NCI-H510A (cell line): Measurements from ENCODE around the gene UBE2L5.
"Not testable (repeated sequence)": the region's sequence is repeated elsewhere in the genome, so short reads cannot be mapped to it uniquely, and the experiment has no call there.

Experiments
- DNase-seq: peaks from one replicate; lab custom pipeline; 2025; lab: John Stamatoyannopoulos, UW

UBE2L5 gene

DNA sequence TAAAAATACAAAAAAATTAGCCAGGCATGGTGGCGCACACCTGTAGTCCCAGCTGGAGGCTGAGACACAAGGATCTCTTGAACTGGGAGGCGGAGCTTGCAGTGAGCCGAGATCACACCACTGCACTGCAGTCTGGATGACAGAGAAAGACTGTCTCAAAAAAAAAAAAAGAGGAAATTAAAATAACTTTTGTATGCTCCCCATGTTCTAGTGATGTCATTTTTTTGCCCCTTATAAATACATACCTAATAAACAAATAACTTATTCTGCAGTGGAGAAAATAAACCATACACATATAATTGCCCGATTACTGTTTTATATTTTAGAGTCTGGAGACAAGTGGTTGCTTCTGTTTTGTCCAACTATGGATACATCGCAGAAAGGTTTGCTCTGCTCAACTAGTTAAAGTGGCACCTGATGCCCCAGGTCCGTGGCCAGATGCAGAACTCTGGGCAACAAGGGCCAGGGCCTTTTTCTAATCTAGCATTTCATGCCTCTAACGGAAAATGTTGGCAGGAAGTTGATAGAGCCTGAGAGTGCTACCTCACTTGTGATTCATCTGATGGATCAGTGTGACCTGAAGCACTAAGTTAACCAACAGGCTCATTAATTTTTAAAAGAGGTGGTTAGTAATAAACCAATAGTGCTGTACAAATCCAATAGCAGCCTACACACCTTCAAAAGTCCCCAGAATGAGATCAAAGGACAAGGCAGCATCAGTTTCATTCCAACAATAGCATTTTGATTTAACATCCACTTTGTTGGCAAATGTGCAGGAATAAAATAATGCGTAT, 18.8 kb downstream of the UBE2L5 start:
- DNase-seq: no peak

GRCh38 chr13:30442926-30443325, 20.6 kb downstream of the UBE2L5 start:
- no peak for DNase-seq

DNA sequence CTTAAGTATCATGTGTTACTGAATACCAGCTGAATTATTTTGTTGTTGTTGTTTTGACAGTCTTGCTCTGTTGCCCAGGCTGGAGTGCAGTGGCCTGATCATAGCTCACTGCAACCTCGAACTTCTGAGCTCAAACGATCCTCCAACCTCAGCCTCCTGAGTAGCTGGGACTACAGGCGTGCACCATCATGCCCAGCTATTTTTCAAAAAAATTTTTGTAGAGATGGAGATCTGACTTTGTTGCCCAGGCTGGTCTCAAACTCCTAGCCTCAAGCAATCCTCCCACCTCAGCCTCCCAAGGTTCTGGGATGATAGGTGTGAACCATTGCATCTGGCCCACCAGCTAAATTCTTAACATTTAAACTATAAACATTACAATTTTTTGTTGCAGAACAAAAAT, 21.2 kb downstream of the UBE2L5 start:
- not testable (repeated sequence) for DNase-seq

DNA sequence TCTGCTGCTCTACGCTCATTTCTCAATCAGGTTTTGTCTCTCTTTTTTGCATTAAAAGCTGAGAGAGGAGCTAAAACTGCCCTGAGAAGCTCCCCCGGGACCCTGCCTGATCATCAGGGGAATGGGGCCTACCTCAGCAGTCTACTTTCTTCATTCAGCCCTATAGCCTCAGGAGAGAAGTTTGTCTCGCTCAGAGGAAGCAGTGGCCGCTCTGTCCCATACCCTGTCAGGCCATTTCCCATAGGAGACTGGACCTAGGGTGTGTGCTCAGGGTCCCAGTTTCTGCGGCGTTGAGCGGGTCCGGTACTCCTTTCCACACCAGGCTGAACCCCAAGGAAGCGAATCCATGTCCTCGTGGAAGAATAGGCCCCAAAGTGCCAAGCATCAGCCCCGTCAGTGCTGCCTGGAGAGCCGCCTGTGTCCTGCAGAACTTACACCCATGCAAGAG, 21.7 kb downstream of the UBE2L5 start:
- DNase-seq: no peak

DNA sequence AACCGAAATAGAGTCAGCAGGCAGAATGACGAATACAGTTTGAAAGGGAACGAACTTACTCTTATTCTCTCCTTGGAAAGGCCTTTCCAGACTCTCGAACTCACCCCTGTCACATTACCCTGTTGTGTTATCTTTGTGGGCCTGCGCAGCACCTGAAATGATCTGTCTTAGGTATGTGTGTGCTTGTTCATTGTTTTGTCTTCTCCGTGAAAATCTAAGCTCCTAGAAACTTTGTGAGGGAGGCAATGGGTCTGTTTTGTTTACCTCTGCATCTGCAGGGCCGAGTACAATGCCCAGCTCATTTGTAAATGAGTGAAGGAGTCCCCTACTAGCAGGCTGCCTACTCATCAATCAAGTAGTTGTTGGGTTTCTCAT, 23.8 kb downstream of the UBE2L5 start:
- DNase-seq: no peak

DNA sequence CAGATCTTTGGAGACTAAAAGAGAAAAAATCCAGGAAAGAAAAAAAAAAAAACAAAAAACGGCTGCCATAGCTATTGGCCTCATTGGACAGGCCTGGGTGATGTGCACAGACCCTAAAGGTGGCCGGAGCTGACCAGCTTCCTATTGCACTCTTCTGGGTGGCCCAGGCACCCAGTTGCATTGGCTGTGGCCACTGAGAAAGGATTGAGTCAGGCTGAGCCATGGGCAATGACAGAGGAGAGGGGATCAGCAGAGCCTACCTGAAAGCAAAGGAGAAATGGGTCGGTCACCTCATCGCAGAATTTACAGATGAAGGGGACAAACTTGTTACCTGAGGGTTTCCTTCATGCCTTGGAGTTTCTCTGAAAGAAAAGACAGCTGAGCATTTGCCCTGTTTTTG, 26.1 kb downstream of the UBE2L5 start:
- no peak for DNase-seq

DNA sequence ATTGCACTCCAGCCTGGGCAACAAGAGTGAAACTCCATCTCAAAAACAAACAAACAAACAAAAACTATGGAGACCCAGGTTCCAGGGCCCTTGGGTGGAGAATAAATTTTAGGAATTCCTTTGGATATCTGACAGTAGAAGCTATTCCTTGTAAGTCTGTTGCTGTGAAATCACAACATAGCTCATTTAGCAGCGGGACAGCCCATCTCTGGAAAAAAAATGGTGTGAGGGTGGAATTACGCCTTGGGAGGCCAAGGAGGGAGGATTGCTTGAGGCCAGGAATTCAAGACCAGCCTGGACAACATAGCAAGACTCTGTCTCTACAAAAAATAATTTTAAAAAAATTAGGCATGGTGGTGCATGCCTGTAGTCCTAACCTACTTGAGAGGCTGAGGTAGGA, 27.8 kb downstream of the UBE2L5 start:
- DNase-seq: no peak

GRCh38 chr13:30451476-30451875, 29.2 kb downstream of the UBE2L5 start:
- DNase-seq: not testable (repeated sequence)

GRCh38 chr13:30453727-30454126, 31.4 kb downstream of the UBE2L5 start:
- no peak for DNase-seq

DNA sequence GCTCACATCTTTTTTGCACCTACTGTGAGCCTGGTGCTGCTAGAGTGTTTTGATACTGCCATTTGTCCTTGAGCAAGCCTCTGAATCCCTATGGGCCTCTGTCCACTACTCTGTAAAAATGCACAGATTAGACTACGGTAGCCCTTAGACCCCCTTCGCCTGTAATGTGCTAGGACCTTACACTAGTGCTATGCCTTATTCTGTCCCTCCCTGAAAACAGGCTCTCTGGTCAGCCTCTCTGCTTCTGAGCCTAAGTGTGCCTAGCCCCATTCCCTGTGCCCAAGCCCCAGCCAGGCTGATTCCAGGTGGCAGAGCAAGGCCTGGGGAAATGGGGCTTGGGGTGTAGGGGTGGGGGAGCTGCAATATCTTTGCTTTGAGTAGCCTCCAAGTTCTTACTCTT, 32.7 kb downstream of the UBE2L5 start:
- DNase-seq: no peak

GRCh38 chr13:30456290-30456689, 34.0 kb downstream of the UBE2L5 start:
- no peak for DNase-seq

DNA sequence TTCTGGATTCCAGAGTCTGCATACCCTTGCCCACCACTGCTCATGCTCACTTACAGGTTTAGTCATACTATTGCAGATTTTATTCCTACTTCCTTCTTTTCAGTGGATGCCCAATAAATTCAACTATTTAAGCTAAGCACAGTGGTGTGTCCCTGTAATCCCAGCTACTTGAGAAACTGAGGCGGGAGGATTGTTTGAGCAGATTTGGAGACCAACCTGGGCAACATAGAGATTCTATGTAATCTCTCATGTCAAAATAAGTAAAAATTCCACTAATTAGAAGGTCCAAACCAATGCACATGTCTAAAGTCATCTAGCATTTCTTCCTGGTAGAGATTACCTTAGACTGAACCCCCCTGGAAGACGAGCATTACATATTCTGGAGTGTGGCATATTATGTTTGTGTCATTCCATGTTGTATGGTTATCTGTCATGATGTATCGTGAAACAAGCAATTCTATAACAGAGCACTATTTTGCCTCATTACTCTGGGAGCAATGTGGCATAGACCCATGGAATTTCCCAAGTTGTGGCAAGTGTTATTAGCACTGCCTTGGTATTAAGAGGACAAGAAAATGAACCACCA, 35.1 kb downstream of the UBE2L5 start:
- no peak for DNase-seq

DNA sequence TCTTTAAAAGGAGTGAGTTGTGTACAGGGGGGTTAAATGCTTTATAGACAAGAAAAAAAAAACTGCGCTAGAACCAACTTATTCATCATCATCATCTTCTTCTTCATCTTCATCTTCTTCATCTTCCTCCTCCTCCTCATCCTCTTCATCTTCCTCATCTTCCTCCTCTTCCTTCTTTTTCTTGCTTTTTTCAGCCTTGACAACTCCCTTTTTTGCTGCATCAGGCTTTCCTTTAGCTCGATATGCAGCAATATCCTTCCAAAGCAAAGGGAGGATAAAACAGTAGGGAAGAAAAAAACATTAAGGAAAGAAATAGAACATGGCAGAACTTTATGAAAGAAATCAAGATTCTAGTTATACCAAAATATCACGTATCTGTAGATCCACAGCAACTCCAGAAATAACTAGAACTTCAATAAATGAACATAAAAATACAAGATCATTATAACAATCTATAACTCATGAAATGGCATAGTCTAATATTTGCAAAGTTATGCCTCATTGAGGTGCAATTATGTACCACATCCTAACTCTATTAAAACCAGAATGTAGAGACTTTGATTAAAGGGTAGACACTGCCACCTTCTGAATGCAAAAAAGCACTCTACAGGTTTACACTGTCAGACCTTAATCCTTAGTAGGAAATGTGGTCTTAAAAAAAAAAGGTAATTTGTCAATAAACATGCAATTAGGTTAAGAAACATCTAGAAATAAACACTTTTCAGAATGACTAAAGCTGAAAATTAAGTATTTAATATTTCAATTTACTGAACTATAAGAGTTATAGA, 39.2 kb downstream of the UBE2L5 start:
- not testable (repeated sequence) for DNase-seq

DNA sequence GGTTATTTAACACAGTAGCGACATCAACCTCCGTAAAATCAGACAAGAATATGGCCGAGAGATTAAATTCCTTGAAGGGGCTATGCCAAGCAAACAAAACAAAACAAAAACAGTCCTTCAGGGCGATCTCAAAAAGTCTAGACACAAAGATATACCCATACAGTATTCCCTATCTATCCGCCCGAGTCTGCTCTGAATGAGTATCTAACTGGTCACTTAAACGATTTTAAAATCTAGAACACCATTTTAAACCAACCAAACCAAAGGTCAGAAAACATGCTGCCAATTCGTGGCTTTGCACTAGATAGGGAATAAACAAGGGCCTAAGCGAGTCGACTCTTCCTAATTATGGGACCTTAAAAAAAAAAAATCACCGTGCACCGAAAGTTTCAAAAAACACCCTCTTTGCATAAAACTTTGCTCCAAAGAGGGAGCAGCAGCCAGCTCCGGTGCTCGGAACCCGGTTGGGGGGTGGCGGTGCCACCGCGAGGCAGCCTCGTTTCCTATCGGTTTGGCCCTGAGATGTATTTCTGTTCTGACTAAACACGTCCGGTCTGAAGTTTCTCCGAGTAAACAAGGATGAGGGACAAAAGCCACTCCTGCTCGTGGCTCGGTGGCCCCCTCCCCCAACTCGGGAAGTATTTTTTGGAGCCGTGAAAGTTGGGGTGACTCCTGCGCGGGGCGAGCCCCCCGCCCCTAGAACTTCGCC, 41.6 kb downstream of the UBE2L5 start:
- no peak for DNase-seq

GRCh38 chr13:30464496-30465342, 42.4 kb downstream of the UBE2L5 start:
- DNase-seq: peak; percentile 15

DNA sequence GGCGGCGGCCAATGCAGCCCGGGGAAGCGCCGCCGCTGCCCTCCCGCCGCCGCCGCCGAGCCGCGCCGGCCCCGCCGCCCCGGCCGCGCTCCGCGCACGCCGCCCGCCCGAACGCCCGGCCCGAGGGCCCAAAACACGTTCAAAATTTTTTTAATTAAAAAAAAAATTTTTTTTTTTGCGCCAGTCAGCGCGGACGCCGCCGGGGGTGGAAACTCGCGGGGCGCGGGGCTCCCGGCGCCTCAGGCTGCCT, 43.0 kb downstream of the UBE2L5 start:
- DNase-seq: no peak

- DNase-seq: peak; percentile 94
Measured at GRCh38 chr13:30465593-30466357, 43.5 kb downstream of the UBE2L5 start, which contains the start of gene HMGB1. Gene HMGB1, minus strand, starts transcription at chr13:30465936. Its CDS starts 2,256 bp downstream, at chr13:30463680.

DNA sequence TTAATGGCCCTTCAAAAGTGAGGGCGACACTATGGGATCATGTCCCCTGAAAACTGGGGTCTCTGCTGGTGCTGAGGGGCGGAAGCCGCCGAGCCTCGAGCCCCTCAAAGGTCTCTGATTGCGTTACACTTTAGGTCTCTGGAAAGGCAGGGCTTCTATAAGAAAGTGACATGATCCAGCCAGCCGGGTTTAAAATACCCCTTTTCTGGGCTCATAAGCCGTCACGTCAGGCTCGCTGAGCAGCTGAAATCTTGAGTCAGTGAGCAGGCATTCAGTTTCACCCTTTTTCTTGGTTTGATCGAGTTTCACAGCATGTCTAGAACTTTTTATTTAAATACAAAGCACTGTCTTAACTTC, 44.0 kb downstream of the UBE2L5 start:
- no peak for DNase-seq

DNA sequence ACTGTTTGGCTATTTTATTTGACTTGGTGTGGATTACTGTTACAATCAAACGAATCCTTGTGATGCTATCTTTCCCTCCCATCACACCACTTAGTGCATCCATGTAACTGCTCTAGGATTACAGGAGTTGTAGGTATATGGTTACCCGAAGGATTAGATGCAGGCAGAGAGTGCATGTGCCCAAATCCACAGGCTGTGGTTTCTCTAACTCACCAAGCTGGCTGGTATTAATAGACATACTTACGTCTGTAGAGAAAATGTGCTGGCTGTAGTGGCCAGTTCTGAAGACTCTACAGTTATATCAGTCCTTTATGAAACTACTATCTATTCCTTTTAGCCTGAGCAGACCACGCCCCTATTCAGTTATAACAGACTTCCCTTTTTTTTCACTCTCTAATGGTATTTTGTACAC, 44.6 kb downstream of the UBE2L5 start:
- no peak for DNase-seq

- no peak for DNase-seq
Measured at GRCh38 chr13:30473675-30474074, 51.4 kb downstream of the UBE2L5 start.
